Lung (tissue), 12 donors: ENCODE data around the gene REM1. TPM values are rescaled to one million over a fixed set of nuclear protein-coding genes. Genes with fewer than 3 reads are reported as not detected.
"Not testable (repeated sequence)": the region's sequence is repeated elsewhere in the genome, so short reads cannot be mapped to it uniquely, and the experiment has no call there.

Experiments
- ATAC-seq: fragments of 200-7000 bp; cut with Tn5 transposase; one replicate; pipeline ENCODE4 v1.9.1; 2020; ENCODE audit warnings: moderate number of reproducible peaks; ENCODE audit not compliant: insufficient read depth, low FRiP score
- DNase-seq, 3 donors: peaks; one replicate each; pipeline ENCODE4 v3.0.0-alpha.2; 2013 to 2017
- H3K27ac ChIP-seq, 2 donors: one replicate each; pipeline ENCODE4 v1.5.1; 2013; ENCODE audit warnings: mild to moderate bottlenecking in 2 of 2, moderate library complexity in 2 of 2, control low read depth in 1 of 2, inconsistent platforms in 1 of 2, low read depth in 1 of 2, low read length in 1 of 2
- H3K27me3 ChIP-seq, 3 donors: one replicate each; pipeline ENCODE4 v1.5.1; 2013; ENCODE audit warnings: low read length in 2 of 3; ENCODE audit not compliant: control insufficient read depth in 3 of 3, insufficient read depth in 3 of 3
- H3K36me3 ChIP-seq, 4 donors: one replicate each; pipeline ENCODE4 v1.5.1; 2013; ENCODE audit warnings: low read length in 4 of 4, mild to moderate bottlenecking in 1 of 4, moderate library complexity in 1 of 4; ENCODE audit not compliant: control insufficient read depth in 4 of 4, insufficient read depth in 4 of 4
- H3K4me1 ChIP-seq, 5 donors: one replicate each; pipeline ENCODE4 v1.5.1; 2013; ENCODE audit warnings: low read length in 5 of 5, mild to moderate bottlenecking in 2 of 5, moderate library complexity in 1 of 5; ENCODE audit not compliant: control insufficient read depth in 5 of 5, insufficient read depth in 5 of 5
- H3K4me3 ChIP-seq: one replicate; pipeline ENCODE4 v1.5.1; 2013; ENCODE audit warnings: mild to moderate bottlenecking, control low read depth, moderate library complexity
- H3K9ac ChIP-seq, 2 donors: one replicate each; pipeline ENCODE4 v1.5.1; 2013; ENCODE audit warnings: low read length in 2 of 2, control low read depth in 1 of 2; ENCODE audit not compliant: insufficient read depth in 1 of 2
- H3K9me3 ChIP-seq, 4 donors: one replicate each; pipeline ENCODE4 v1.5.1; 2013; ENCODE audit warnings: low read length in 3 of 4, mild to moderate bottlenecking in 1 of 4, moderate library complexity in 1 of 4; ENCODE audit not compliant: control insufficient read depth in 4 of 4, insufficient read depth in 3 of 4
- WGBS, 2 donors: extraction: QIAGEN DNeasy Blood & Tissue Kit; methylation state at CpG; one replicate each; pipeline ENCODE4 v1.1.7; 2013; 5-methylcytosine and 5-hydroxymethylcytosine counted together
- polyA plus RNA-seq, 2 donors: library from polyadenylated mRNA; stranded (reverse); fragments of 200-250 nt; gene quantifications; one replicate each; pipeline ENCODE4 v1.2.1, GENCODE V29; 2013
- total RNA-seq, 2 donors: library from RNA; depleted of rRNA in 1 of 2; stranded (reverse); fragments of >200 nt in 1 of 2; gene quantifications; one replicate each; pipeline ENCODE4 v1.2.1, GENCODE V29; 2014 to 2021
- TF ChIP-seq, protein P1 (sequence below): IDR thresholded peaks from 2 replicates; pipeline ENCODE4 v1.5.1; 2012; ENCODE audit warnings: mild to moderate bottlenecking; ENCODE audit errors: control extremely low read depth, extremely low read depth
- donor health status: control.
- donor health status: control.
- donor health status: Bipolar disorder and iron deficiency.
- donor health status: healthy.
- donor health status: DM: yes; HTN: yes; CAD: no.

The REM1 gene
- total and polyA plus RNA-seq, 4 donors, result 1.3 to 7.1 (median 1.7) TPM

GRCh38 chr20:31516651-31517050 is 41.6 kb downstream of the REM1 start:
- H3K36me3 ChIP-seq, result peaks cover 0 to 13% (median 9%) of the 10 kb centered on the region in 4 donors
- no peak overlapping the region for H3K4me3 ChIP-seq
- no peak for DNase-seq
- TF ChIP-seq, protein P1, sequence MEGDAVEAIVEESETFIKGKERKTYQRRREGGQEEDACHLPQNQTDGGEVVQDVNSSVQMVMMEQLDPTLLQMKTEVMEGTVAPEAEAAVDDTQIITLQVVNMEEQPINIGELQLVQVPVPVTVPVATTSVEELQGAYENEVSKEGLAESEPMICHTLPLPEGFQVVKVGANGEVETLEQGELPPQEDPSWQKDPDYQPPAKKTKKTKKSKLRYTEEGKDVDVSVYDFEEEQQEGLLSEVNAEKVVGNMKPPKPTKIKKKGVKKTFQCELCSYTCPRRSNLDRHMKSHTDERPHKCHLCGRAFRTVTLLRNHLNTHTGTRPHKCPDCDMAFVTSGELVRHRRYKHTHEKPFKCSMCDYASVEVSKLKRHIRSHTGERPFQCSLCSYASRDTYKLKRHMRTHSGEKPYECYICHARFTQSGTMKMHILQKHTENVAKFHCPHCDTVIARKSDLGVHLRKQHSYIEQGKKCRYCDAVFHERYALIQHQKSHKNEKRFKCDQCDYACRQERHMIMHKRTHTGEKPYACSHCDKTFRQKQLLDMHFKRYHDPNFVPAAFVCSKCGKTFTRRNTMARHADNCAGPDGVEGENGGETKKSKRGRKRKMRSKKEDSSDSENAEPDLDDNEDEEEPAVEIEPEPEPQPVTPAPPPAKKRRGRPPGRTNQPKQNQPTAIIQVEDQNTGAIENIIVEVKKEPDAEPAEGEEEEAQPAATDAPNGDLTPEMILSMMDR, result no peak
- no peak overlapping the region for H3K27ac ChIP-seq
- no peak for ATAC-seq
- H3K27me3 ChIP-seq, result no peaks in the 10 kb centered on the region
- no peaks in the 10 kb centered on the region for H3K9me3 ChIP-seq
- H3K4me1 ChIP-seq, result peaks cover 11 to 19% (median 16%) of the 10 kb centered on the region in 5 donors
- no peak overlapping the region for H3K9ac ChIP-seq
- WGBS, 2 donors, result 72 to 76% methylated on average over 2 of the region's 2 CpGs

GRCh38 chr20:31517373-31517772 is 42.3 kb downstream of the REM1 start:
- no peaks in the 10 kb centered on the region for H3K27me3 ChIP-seq
- DNase-seq (no peak), ATAC-seq (no peak)
- H3K4me1 ChIP-seq, result peaks cover 11 to 23% (median 16%) of the 10 kb centered on the region in 5 donors
- 69 to 75% methylated on average over 4 of the region's 4 CpGs for WGBS, 2 donors
- H3K27ac ChIP-seq, result peak overlapping the region in 1 of 2 donors; percentile 9
- no peaks in the 10 kb centered on the region for H3K9me3 ChIP-seq
- H3K9ac ChIP-seq, result no peak overlapping the region
- TF ChIP-seq, protein P1, result no peak
- peaks cover 0 to 13% (median 11%) of the 10 kb centered on the region in 4 donors for H3K36me3 ChIP-seq
- no peak overlapping the region for H3K4me3 ChIP-seq

DNA sequence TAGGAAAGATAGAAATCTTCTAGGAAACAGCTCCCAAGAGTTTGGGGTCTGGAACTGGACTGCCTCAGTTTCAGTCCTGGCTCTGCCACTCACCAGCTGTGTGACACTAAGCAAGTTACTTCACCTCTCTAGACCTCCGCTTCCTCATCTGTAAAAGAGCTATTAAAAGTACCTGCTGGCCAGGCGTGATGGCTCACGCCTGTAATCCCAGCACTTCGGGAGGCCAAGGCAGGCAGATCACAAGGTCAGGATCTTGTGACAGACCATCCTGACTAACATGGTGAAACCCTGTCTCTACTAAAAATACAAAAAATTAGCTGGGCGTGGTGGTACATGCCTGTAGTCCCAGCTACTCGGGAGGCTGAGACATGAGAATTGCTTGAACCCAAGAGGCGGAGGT is 46.2 kb downstream of the REM1 start:
- 30 to 69% methylated on average over 7 of the region's 7 CpGs for WGBS, 2 donors
- not testable (repeated sequence) for H3K9me3 ChIP-seq, H3K27me3 ChIP-seq, H3K27ac ChIP-seq, DNase-seq, H3K9ac ChIP-seq, H3K4me3 ChIP-seq, ATAC-seq
- Histone ChIP-seq H3K36me3 (peaks cover 0 to 15% (median 14%) of the 10 kb centered on the region in 4 donors), H3K4me1 (peaks cover under 1 to 18% (median 5%) of the 10 kb centered on the region in 5 donors)

DNA sequence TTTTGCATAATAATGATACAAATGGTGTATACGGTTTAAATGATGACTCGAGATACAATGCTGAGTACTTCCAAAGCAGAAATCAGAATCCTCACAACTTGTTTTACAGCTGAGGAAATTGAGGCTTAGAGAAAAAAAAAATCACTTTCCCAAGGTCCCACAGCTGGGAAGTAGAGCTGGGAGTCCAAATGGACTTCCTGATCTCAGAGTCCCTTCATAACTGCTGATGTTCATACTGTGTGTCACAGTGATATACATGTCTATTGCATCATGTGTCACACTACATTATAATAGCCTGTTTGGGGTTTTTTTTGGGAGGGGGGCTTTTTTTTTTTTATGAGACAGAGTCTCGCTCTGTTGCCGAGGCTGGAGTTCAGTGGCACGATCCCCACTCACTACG is 47.6 kb downstream of the REM1 start:
- Histone ChIP-seq H3K27me3 (no peaks in the 10 kb centered on the region), H3K27ac (no peak overlapping the region), H3K4me3 (no peak overlapping the region), H3K9ac (no peak overlapping the region), H3K9me3 (no peaks in the 10 kb centered on the region), H3K4me1 (peaks cover 0 to 8% (median 0%) of the 10 kb centered on the region in 5 donors), H3K36me3 (peaks cover 3 to 19% (median 9%) of the 10 kb centered on the region in 4 donors)
- TF ChIP-seq, protein P1, result no peak
- 65 to 84% methylated on average over 6 of the region's 6 CpGs for WGBS, 2 donors
- ATAC-seq (no peak), DNase-seq (no peak)
